ENCODE data around the gene ZNF621.
"Not testable (repeated sequence)": the region's sequence is repeated elsewhere in the genome, so short reads cannot be mapped to it uniquely, and the experiment has no call there.

Gene ZNF621

DNA sequence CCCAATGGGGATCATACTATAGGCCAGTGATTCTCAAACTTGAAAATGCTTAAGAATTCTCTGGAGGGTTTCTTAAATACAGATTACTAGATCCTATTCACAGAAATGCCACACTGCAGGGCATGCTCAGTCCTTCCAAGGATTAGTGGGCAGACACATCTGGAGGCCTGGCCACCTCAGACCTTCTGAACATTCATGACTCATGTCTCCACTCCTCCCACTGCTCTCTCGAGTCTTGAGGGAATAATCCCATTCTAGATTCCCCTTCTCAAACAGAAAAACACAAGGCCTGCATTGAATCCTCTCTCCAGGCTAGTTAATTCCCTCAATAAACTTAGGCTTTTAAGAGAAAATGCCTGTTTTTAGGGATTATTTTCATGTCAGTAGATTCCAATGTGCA lies 22.1 kb downstream of the ZNF621 start:
- no peak for DNase-seq

DNA sequence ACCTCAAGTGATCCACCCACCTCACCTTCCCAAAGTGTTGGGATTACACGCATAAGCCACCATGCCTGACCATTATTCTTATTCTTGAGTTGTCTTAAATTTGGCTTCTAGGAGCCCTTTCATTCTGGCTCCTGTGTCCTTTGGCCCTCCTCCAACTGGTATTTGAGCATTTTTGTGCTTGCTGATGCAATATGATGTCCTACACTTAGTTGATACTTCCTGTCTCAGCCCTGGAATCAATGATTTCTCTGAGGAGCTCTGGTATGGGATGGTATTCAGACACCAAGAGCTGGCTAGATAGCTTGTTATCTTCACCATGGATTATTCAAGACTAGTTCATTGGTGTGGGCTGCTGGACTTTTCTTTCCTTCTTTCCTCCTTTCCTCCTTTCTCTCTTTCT lies 25.4 kb downstream of the ZNF621 start:
- no peak for DNase-seq

DNA sequence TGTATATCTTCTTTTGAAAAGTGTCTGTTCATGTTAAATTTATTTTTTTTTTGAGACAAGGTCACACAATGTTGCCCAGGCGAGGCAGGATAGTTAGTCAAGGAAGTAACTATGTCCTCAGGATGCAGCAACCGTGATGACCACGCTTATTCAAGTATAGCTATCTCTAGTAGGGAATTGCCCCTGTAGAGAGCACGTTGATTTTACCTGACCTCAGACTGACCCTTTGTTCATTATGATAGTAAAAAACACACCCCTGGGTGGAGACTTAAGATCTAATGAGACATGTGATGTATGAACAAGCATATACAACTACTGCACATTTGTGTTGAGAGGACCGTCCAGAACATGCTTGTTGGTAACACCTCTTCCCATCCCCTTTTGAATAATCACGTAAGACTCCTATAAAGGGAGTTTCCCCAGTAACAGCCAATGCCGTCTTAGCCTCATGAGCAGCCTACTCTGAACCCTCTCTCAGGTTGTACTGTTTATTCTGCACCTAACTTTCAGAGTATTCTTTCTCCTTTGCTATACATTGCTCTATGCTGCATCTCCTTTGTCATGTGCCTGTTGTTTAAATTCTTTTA lies 32.9 kb downstream of the ZNF621 start:
- DNase-seq: no peak

DNA sequence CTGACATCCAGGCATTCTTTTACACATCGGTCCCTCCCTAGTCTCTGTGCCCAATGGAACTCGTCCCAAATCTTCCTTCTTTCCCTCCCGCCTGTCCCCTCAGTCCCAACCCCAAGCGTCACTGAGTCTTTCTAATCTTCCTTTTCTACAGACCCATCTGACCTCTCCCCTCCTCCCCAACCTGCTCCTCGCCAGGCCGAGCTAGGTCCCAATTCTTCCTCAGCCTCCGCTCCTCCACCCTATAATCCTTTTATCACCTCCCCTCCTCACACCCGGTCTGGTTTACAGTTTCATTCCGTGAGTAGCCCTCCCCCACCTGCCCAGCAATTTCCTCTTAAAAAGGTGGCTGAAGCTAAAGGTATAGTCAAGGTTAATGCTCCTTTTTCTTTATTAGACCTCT lies 37.7 kb downstream of the ZNF621 start:
- not testable (repeated sequence) for DNase-seq

DNA sequence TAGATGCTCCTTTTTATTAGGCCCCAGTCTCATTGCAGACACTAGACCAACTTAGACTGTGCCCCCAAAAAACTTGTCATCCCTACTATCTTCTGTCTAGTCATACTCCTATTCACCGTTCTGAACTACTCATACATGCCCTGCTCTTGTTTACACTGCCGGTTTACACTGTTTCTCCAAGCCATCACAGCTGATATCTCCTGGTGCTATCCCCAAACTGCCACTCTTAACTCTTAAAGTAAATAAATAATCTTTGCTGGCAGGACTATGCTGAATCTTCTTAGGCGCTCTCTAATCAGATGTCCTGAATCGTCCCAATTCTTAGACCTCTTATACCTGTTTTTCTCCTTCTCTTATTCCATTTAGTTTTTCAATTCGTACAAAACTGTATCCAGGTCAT lies 40.9 kb downstream of the ZNF621 start:
- not testable (repeated sequence) for DNase-seq

DNA sequence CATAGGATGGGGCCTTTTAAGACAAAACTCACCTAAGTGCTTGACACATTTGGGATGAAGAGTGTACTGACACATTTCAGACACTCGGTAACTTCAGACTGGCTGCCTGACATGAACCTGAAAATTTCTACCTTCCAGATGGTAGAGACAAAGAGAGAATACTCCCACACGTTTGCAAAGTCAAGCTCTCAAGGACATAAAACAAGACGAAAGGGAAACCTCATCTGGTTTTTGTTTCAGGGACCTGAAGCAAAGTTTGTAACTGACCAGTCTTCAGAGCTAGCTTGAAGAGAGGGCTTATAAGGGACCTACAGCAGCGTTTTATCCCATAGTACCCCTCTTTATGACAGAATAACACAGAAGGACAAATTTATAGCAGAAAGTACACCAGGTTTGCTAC lies 41.9 kb downstream of the ZNF621 start:
- DNase-seq: no peak

DNA sequence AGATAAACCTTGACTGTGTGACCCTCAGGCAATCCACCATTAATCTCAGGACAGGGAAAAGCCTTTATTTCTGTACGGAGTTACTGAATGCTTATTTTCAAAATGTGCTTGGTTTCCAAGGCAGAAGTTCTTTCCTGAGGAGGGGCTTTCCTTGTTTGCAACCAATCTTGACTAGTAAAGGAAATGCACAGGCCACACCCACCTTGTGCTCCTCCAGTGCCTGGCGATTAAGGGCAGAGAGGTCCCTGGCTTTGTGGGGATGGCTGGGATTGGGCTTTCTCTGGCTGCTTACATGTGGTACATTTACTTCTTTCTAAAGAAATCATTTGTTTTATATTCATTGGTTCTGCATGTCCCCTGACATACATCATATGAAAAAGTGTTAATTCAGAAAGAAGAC lies 47.8 kb downstream of the ZNF621 start:
- no peak for DNase-seq

DNA sequence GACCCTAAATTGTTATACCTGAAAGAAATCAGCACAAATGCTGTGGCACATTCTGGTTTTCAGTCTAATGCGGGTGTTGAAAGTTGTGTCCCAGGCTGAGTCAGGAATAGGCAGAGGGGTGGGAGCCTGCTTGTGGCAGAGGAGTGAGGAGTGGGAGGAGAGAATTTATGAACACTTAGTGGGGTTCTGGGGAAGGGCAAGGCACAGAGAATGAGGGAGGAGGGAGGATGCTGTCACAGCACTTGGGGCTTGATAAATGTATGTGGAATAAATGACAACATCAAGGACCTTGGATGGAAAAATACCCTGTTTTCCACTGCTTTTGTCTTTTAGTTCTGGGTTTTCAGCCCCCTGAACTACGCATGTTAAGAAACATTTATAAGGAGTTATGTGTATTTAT lies 49.3 kb downstream of the ZNF621 start:
- no peak for DNase-seq

DNA sequence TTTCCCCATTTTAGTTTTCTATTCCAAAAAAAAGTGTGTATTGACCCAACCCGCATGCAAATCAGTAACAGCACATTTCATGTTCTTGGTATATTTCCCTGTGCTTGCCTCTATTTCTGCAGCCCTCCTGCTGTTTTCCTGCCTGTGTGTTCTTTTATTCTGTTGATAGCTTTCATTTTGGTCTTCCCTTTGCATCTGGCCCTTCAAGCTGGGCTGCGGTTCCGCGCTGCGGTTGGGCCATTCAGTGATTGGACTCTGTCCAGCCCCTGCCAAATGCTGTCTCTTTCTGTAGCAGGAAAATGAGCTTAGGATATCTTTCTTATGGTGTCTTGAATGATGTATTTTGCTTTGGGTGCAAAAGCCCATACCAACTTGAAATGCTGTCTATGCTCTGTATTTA lies 49.9 kb downstream of the ZNF621 start:
- no peak for DNase-seq

DNA sequence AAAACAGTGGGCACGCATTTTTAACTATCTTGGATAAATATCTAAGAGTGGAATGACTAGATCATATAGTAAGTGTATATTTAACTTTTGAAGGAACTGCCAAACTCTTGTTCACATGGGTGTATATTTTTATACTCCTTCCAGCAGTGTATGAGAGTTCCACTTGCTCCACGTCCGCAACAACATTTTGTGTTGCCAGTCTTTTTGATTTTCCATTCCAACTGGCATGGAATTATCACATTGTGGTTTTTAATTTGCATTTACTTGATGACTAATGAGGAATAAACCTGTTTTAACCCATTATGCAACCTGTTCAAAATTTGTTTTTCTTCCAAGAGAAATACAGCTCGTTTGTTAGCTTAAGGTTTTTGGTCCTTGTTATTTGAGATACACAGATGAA lies 51.6 kb downstream of the ZNF621 start:
- DNase-seq: no peak

DNA sequence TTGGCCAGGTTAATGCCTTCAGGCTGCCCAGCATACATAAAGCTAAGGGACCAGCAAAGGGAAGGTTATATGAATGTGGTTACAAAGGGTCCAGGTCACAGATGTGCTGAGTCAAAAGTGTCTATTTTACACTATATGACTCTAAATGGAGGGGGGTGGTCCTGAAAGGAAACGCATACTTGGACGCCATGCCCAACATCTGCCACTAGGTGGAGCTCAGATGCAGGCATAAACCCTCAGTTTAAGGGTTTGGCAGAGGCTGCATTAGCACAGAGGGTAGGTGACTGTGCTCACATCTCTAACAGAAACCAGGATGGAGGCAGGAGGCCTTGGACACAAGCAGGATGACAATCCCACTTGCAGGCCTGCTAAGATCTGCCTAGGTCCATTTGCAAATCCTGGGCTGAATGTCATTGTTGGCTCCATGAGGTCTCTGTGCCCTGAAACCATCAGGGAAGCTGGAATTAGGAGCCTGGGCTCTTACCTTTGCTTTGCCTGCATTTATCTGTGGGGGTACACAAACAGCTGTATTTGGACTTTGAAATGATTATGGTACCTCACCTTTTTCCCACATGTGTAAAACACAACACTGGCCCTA lies 55.8 kb downstream of the ZNF621 start:
- peak; percentile 52 for DNase-seq

DNA sequence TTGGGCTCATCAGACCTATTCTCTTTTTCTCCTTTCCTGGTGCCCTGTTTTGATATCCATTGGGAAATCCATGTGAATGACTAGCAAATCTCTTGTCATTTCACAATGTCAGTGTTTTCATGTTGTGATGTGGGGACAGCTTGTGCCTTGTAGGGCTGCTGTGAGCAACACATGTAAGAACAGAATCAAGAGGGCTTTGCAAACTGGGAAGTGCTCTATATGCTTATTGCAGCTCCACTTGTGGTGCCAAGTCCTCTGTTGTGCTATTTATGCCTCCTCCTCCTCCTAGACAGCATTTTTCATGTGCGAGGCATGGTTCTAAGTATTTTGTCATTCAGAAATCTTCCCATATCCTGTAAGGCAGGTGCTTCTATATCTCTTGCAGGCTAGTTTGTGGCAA lies 56.4 kb downstream of the ZNF621 start:
- no peak for DNase-seq

DNA sequence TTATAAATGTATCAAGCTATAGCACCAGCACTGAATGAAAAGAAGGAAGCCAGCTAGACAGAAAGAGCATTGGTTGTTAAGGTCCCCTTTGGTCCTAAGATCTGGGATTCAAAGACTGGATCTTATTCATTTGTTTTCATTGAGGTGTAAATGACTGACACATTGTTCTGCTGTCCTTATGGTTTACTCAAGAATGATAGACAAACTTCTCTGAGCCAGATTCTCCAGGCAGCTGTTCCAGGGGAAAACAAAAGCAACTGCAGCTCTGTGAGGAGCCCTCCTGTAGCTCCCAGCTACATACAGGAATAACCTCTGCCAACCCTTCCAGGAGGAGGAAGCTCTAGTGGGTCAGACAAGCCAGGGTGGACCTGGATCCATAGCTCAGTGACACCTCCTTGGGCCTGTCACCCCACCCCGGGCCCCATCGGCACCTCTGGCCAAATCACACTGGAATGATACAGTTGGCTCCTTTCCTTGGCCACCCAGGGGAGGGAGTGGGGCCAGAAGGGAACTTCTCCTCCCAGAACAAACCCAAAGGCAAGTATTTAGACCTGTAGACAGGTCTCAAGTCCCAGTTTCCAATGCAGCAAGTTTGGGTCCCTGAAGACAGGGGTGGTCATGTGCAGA lies 57.8 kb downstream of the ZNF621 start:
- DNase-seq: no peak

DNA sequence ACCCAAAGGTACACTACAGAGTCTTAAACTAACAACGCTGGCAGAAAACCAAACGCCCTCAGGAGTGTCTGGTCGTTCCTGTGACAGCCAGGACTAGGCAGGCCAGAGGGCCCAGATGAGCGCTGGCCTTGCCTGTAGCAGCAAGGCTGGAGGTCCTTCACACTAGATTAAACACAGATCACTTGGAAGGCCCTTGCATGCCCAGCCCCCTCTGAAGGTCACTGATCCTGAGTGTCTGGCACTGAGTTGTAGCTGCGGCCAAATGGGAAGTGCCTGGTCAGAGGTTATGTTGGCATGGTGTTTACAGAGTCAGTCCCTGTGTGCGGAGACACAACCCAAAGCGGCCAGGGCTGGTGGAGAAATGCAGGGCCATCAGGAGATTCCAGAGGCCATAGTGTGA lies 58.9 kb downstream of the ZNF621 start:
- DNase-seq: no peak

DNA sequence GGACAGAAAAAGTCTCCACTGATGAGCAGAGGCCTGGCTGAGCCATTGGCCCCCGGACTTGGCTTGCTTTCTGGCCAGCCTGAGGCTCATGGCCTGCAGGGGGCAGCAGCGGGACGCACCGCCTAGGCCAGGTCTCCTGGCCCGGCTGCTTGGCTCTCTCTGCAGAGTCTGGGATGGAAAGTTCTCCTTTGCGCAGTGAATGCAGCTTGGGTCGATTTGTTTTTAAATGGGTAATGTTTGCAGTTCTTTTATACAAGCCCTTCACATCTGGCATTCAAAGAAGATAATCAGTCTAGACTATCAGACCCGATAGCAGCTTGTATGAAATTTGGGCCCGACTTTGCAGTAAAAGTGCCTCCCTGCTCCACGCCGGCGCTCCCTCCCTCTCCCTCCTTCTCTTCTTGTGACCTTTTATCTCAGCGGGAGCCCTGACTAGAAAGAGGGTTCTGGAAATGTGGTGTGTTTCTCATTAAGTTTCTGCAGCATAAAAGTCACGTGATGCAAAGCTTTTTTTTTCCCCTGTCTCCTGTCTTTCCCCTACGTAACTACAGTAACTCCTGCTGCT lies 59.9 kb downstream of the ZNF621 start:
- peak; percentile 42 for DNase-seq

DNA sequence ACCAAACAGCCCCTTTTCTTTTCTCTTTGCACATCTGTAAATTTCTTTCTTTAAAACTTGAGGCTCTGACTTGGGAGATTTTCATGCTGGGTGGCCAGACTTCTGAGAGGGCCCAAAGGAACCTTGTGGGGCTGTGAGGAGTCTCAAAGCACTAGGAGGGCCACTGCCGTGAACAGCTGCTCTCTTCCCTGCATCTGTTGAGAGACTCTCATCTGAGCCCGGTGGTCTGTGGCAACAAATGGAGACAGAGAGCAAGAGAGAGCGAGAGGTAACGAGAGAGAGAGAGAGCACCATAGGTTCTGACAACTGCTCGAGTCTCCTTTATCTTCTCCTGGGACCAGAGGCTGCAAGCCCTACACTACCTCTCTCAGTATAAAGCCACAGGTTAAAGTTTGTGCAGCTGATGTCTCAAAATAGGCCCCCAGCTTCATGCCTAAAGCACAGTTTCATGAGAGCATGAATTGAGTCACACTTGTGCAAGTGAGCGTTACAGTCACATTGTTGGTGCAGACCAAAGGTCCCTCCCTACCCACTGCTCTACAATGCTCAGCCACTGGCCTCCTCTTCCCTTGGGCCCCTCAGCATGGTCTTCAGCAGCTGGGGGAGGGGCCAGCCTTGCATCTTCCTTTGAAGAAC lies 60.7 kb downstream of the ZNF621 start:
- no peak for DNase-seq

DNA sequence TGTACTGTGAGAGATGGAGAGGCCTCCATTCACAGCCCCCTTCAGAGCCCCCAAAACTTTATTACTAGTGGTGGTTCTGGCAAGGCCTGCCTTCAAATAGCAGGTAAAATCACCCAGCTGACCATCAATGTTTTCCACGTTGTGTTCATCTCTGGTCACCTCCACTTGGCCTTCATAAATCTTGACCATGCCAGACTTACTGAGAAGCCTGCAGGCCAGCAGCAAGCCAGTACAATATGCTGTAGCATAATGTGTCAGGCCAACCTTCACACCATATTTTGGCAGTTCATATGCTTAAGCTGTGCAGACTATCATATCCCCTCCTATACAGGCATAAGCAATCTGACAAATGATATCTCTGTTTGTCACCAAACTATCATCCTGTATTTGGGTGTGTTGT lies 62.1 kb downstream of the ZNF621 start:
- DNase-seq: no peak

DNA sequence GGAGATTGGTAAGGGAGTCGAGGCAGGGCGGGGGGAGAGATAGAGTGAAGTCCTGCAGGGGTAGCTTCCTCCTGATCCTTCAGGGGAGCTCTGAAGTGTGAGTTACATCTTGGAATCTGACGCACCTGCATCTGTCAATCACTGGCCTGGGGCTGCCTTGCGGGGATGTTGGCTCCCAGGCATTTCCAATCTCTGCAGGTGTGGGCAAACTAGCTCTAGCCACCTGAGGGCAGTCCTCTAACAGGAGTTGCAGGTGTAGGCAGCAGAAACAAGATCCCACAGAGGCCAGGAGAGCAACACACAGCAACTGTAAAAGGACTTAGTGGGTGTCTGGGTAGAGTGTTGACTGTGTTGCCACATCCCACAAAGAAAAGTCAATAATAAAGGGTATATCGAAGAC lies 63.6 kb downstream of the ZNF621 start:
- no peak for DNase-seq

All from NCI-H1048 (cell line).